Measurements from ENCODE around the gene AIDA.

GRCh38 chr1:222712253-222713090, at the start of gene AIDA, which contains the start of gene BROX:
- peak; percentile 53 for TF ChIP-seq POLR2A (IDR thresholded peaks at IDR 0.05)
- TF ChIP-seq, protein P1, sequence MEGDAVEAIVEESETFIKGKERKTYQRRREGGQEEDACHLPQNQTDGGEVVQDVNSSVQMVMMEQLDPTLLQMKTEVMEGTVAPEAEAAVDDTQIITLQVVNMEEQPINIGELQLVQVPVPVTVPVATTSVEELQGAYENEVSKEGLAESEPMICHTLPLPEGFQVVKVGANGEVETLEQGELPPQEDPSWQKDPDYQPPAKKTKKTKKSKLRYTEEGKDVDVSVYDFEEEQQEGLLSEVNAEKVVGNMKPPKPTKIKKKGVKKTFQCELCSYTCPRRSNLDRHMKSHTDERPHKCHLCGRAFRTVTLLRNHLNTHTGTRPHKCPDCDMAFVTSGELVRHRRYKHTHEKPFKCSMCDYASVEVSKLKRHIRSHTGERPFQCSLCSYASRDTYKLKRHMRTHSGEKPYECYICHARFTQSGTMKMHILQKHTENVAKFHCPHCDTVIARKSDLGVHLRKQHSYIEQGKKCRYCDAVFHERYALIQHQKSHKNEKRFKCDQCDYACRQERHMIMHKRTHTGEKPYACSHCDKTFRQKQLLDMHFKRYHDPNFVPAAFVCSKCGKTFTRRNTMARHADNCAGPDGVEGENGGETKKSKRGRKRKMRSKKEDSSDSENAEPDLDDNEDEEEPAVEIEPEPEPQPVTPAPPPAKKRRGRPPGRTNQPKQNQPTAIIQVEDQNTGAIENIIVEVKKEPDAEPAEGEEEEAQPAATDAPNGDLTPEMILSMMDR (IDR thresholded peaks at IDR 0.05) = no peak
- no peak for TF ChIP-seq EP300 (IDR thresholded peaks at IDR 0.05; ENCODE audit: low read depth)
